PC-3 (cell line): Measurements from ENCODE around the gene ELOVL3. TPM values are rescaled to one million over a fixed set of nuclear protein-coding genes. Genes with fewer than 3 reads are reported as not detected.

Source experiments
- ATAC-seq: fragments of 200-7000 bp; cut with Tn5 transposase; 2 replicates; pipeline ENCODE4 v1.9.1; 2020; ENCODE audit warnings: mild to moderate bottlenecking, moderate library complexity
- BruUV-seq: library from RNA; stranded (reverse); fragments of 400-500 nt; replicated peaks from 2 replicates; lab custom pipeline; 2021; lab: Mats Ljungman, UMichigan
- CTCF ChIA-PET: fragments of 300-600 bp; sonication (Branson Sonifier 250); formaldehyde crosslinking; loops from one replicate; lab custom pipeline; 2022; ENCODE audit warnings: antibody characterized with exemption; lab: Charles Lee
- POLR2A ChIA-PET: fragments of 300-600 bp; sonication (Branson Sonifier 250); formaldehyde crosslinking; loops from one replicate; lab custom pipeline; 2022; ENCODE audit warnings: antibody characterized with exemption; ENCODE audit not compliant: unreplicated experiment; lab: Charles Lee
- DNase-seq: peaks from one replicate; pipeline ENCODE4 v3.0.0-alpha.2; 2015
- H2AFZ ChIP-seq: fragments of 300-600 bp; sonication (generic); 2 replicates; pipeline ENCODE4 v1.6.0; 2016; ENCODE audit warnings: antibody characterized with exemption, low read length
- H3F3A ChIP-seq: fragments of 300-600 bp; sonication (generic); one replicate; pipeline ENCODE4 v1.6.0; 2017; ENCODE audit warnings: antibody characterized with exemption, low read length, control low read depth, mild to moderate bottlenecking; ENCODE audit not compliant: unreplicated experiment
- H3K27ac ChIP-seq: fragments of 300-600 bp; sonication (generic); 2 replicates; pipeline ENCODE4 v1.5.1; 2016; ENCODE audit warnings: mild to moderate bottlenecking, low read length
- H3K27me3 ChIP-seq: fragments of 300-600 bp; sonication (generic); 2 replicates; pipeline ENCODE4 v1.6.1; 2016; ENCODE audit warnings: low read length, mixed read lengths
- H3K36me3 ChIP-seq: fragments of 300-600 bp; sonication (generic); 2 replicates; pipeline ENCODE4 v1.6.1; 2016; ENCODE audit warnings: low read depth, mixed run types, low read length, mixed read lengths
- H3K4me1 ChIP-seq: fragments of 300-600 bp; sonication (generic); 2 replicates; pipeline ENCODE4 v1.5.1; 2016; ENCODE audit warnings: low read length; ENCODE audit not compliant: insufficient read depth
- H3K4me2 ChIP-seq: fragments of 300-600 bp; sonication (generic); 2 replicates; pipeline ENCODE4 v1.6.0; 2016; ENCODE audit warnings: low read length
- H3K4me3 ChIP-seq: fragments of 300-600 bp; sonication (generic); 2 replicates; pipeline ENCODE4 v1.5.1; 2016; ENCODE audit warnings: mild to moderate bottlenecking, low read length, mixed read lengths
- H3K79me2 ChIP-seq: fragments of 300-600 bp; sonication (generic); 2 replicates; pipeline ENCODE4 v1.6.1; 2017; ENCODE audit warnings: low read length, mixed read lengths
- H3K9ac ChIP-seq: fragments of 300-600 bp; sonication (generic); 2 replicates; pipeline ENCODE4 v1.6.0; 2016; ENCODE audit warnings: mild to moderate bottlenecking, low read length
- H3K9me2 ChIP-seq: fragments of 300-600 bp; sonication (generic); replicated peaks from 2 replicates; pipeline ENCODE4 v1.6.1; 2016; ENCODE audit warnings: mixed run types, low read length, mixed read lengths
- H3K9me3 ChIP-seq: fragments of 300-600 bp; sonication (generic); 2 replicates; pipeline ENCODE4 v1.6.1; 2016; ENCODE audit warnings: low read length, mixed read lengths
- H4K20me1 ChIP-seq: fragments of 300-600 bp; sonication (generic); 2 replicates; pipeline ENCODE4 v1.6.1; 2016; ENCODE audit warnings: low read length, mixed read lengths
- EZH2 ChIP-seq: fragments of 300-600 bp; sonication (generic); IDR thresholded peaks from one replicate; pipeline ENCODE4 v1.6.1; 2017; ENCODE audit warnings: antibody characterized with exemption, mild to moderate bottlenecking, low read length; ENCODE audit not compliant: unreplicated experiment
- EZH2phosphoT487 ChIP-seq: fragments of 300-600 bp; sonication (generic); IDR thresholded peaks from 2 replicates; pipeline ENCODE4 v1.6.1; 2018; ENCODE audit warnings: mild to moderate bottlenecking, antibody characterized with exemption, low read length, borderline replicate concordance
- intact Hi-C: fragments of 100-400 bp; cut with micrococcal nuclease; formaldehyde crosslinking; loops from 2 replicates; pipeline ENCODE4 v1.9.0; 2023
- total RNA-seq: library from RNA; depleted of rRNA; stranded (reverse); fragments of >200 nt; gene quantifications from 2 replicates; pipeline ENCODE4 v1.2.3, GENCODE V29; 2014
- TF ChIP-seq, protein P1 (sequence below): fragments of 300-600 bp; sonication (generic); conservative IDR thresholded peaks from 2 replicates; pipeline ENCODE4 v1.5.1; 2017; ENCODE audit warnings: antibody characterized with exemption, low read depth, mild to moderate bottlenecking, low read length

ELOVL3 gene
- total RNA-seq, 1 experiment from 2014 or later = 0.40 TPM

DNA sequence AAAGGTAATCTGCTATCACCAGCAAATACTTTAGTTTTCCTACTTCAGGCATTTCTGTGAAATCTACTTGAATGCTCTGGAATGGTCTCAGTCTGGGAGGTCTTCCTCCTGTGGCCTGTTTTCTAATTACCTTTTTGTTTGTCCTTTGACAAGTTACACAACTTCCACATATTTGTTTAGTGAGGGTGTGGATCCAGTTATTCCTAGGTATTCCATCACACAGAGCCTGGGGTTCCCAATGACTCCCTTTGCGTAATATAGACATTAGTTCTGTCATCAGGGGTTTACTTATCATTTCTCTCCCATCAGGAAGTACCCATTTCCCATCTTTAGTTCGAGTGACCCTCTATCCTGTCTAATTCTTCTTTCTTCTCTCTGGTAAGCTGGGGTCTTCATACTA is 28.1 kb upstream of the ELOVL3 start:
- TF ChIP-seq, protein P1, sequence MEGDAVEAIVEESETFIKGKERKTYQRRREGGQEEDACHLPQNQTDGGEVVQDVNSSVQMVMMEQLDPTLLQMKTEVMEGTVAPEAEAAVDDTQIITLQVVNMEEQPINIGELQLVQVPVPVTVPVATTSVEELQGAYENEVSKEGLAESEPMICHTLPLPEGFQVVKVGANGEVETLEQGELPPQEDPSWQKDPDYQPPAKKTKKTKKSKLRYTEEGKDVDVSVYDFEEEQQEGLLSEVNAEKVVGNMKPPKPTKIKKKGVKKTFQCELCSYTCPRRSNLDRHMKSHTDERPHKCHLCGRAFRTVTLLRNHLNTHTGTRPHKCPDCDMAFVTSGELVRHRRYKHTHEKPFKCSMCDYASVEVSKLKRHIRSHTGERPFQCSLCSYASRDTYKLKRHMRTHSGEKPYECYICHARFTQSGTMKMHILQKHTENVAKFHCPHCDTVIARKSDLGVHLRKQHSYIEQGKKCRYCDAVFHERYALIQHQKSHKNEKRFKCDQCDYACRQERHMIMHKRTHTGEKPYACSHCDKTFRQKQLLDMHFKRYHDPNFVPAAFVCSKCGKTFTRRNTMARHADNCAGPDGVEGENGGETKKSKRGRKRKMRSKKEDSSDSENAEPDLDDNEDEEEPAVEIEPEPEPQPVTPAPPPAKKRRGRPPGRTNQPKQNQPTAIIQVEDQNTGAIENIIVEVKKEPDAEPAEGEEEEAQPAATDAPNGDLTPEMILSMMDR = no peak
- TF ChIP-seq EZH2 = no peak
- TF ChIP-seq EZH2phosphoT487 = no peak

GRCh38 chr10:102200751-102201640 is 25.1 kb upstream of the ELOVL3 start:
- no TSS peak for BruUV-seq
- H3K9me3 ChIP-seq = no peaks in the 10 kb centered on the region
- TF ChIP-seq, protein P1 = no peak
- no peak for TF ChIP-seq EZH2phosphoT487
- TF ChIP-seq EZH2 = no peak

More for the DNA sequence above, 28.1 kb upstream of the ELOVL3 start:
- Histone ChIP-seq H3K9me2 (no peaks in the 10 kb centered on the region), H3K4me2 (no peak overlapping the region), H3K4me1 (0 out of 2 replicates have a peak, but pooled peaks cover 7% of the 10 kb centered on the region), H3K9me3 (no peaks in the 10 kb centered on the region), H4K20me1 (no peaks in the 10 kb centered on the region), H3K4me3 (no peak overlapping the region), H3F3A (no peaks in the 10 kb centered on the region), H3K79me2 (no peaks in the 10 kb centered on the region), H2AFZ (no peak overlapping the region), H3K27me3 (no peaks in the 10 kb centered on the region), H3K27ac (no peak overlapping the region), H3K9ac (no peak overlapping the region), H3K36me3 (no peaks in the 10 kb centered on the region)
- ChIA-PET POLR2A (no interaction called here), CTCF (no interaction called here)
- ATAC-seq (no peak), DNase-seq (peak; percentile 10)
- intact Hi-C loops = no loop called here
- BruUV-seq = no TSS peak

GRCh38 chr10:102202386-102202785 is 23.7 kb upstream of the ELOVL3 start:
- no TSS peak for BruUV-seq
- Histone ChIP-seq H3K9ac (no peak overlapping the region), H3K79me2 (no peaks in the 10 kb centered on the region), H3K9me2 (no peaks in the 10 kb centered on the region), H3K9me3 (no peaks in the 10 kb centered on the region), H3K36me3 (no peaks in the 10 kb centered on the region), H3K27me3 (no peaks in the 10 kb centered on the region), H3K4me3 (no peak overlapping the region), H2AFZ (no peak overlapping the region), H4K20me1 (no peaks in the 10 kb centered on the region), H3K4me2 (no peak overlapping the region), H3F3A (no peaks in the 10 kb centered on the region), H3K27ac (no peak overlapping the region), H3K4me1 (0 out of 2 replicates have a peak, but pooled peaks cover 7% of the 10 kb centered on the region)
- DNase-seq = no peak
- ChIA-PET POLR2A (no interaction called here), CTCF (no interaction called here)
- TF ChIP-seq EZH2 (no peak), EZH2phosphoT487 (no peak)
- TF ChIP-seq, protein P1 = no peak
- no peak for ATAC-seq
- intact Hi-C loops = no loop called here

More at GRCh38 chr10:102200751-102201640, 25.1 kb upstream of the ELOVL3 start:
- Histone ChIP-seq H3K4me3 (no peak overlapping the region), H3K36me3 (no peaks in the 10 kb centered on the region), H4K20me1 (no peaks in the 10 kb centered on the region), H3K9ac (no peak overlapping the region), H3K79me2 (no peaks in the 10 kb centered on the region), H3F3A (no peaks in the 10 kb centered on the region), H3K27ac (no peak overlapping the region), H3K9me2 (no peaks in the 10 kb centered on the region), H3K27me3 (no peaks in the 10 kb centered on the region), H3K4me2 (no peak overlapping the region), H3K4me1 (0 out of 2 replicates have a peak, but pooled peaks cover 7% of the 10 kb centered on the region), H2AFZ (no peak overlapping the region)
- CTCF ChIA-PET = no interaction called here
- intact Hi-C loops = no loop called here
- no peak for DNase-seq
- ATAC-seq = no peak
- POLR2A ChIA-PET = no interaction called here
